GM23338 (cell line): ENCODE measurements around the gene LMO1. TPM values are rescaled to one million over a fixed set of nuclear protein-coding genes. Genes with fewer than 3 reads are reported as not detected.

Experiments used
- ATAC-seq: fragments of 200-7000 bp; cut with Tn5 transposase; 3 replicates; pipeline ENCODE4 v1.9.1; 2020
- DNase-seq: peaks from one replicate; pipeline ENCODE4 v3.0.0-alpha.2; 2015; ENCODE audit warnings: low spot score
- H2AFZ ChIP-seq: fragments of 200-600 bp; sonication (generic); 2 replicates; pipeline ENCODE4 v1.8.0; 2016; ENCODE audit warnings: antibody characterized with exemption, mild to moderate bottlenecking, moderate library complexity
- H3F3A ChIP-seq: fragments of 200-600 bp; sonication (generic); replicated peaks from 2 replicates; pipeline ENCODE4 v1.8.0; 2017; ENCODE audit warnings: antibody characterized with exemption, mixed run types, low read depth
- H3K27ac ChIP-seq: fragments of 200-600 bp; sonication (generic); 2 replicates; pipeline ENCODE4 v1.6.1; 2016; ENCODE audit warnings: low read depth
- H3K27me3 ChIP-seq: fragments of 200-600 bp; sonication (generic); 2 replicates; pipeline ENCODE4 v1.8.0; 2016; ENCODE audit warnings: mild to moderate bottlenecking, mixed run types, moderate library complexity; ENCODE audit not compliant: insufficient read depth
- H3K36me3 ChIP-seq: fragments of 200-600 bp; sonication (generic); 2 replicates; pipeline ENCODE4 v1.8.0; 2016; ENCODE audit warnings: mild to moderate bottlenecking; ENCODE audit not compliant: insufficient read depth
- H3K4me1 ChIP-seq: fragments of 200-600 bp; sonication (generic); 2 replicates; pipeline ENCODE4 v1.8.0; 2016; ENCODE audit warnings: mild to moderate bottlenecking, moderate library complexity; ENCODE audit not compliant: insufficient read depth
- H3K4me2 ChIP-seq: fragments of 200-600 bp; sonication (generic); 2 replicates; pipeline ENCODE4 v1.7.1; 2017; ENCODE audit warnings: mixed run types
- H3K4me3 ChIP-seq: fragments of 200-600 bp; sonication (generic); 2 replicates; pipeline ENCODE4 v1.6.1; 2016; ENCODE audit warnings: mixed run types
- H3K79me2 ChIP-seq: fragments of 200-600 bp; sonication (generic); replicated peaks from 2 replicates; pipeline ENCODE4 v1.8.0; 2017; ENCODE audit warnings: mild to moderate bottlenecking; ENCODE audit not compliant: insufficient read depth
- H3K9me2 ChIP-seq: fragments of 200-600 bp; sonication (generic); 2 replicates; pipeline ENCODE4 v1.8.0; 2017; ENCODE audit not compliant: insufficient read depth
- H4K20me1 ChIP-seq: fragments of 200-600 bp; sonication (generic); replicated peaks from 2 replicates; pipeline ENCODE4 v1.8.0; 2017; ENCODE audit warnings: mild to moderate bottlenecking; ENCODE audit not compliant: insufficient read depth
- H3K27ac Mint-ChIP-seq: 2 replicates; pipeline ENCODE4 v1.8.0; 2020; ENCODE audit warnings: inconsistent platforms, mild to moderate bottlenecking, moderate library complexity, mixed read lengths
- H3K27me3 Mint-ChIP-seq: 3 replicates; pipeline ENCODE4 v1.8.0; 2022; ENCODE audit warnings: low read depth, mild to moderate bottlenecking, moderate library complexity, mixed read lengths, inconsistent platforms; ENCODE audit not compliant: insufficient read depth, poor library complexity
- H3K36me3 Mint-ChIP-seq: 3 replicates; pipeline ENCODE4 v1.8.0; 2021; ENCODE audit warnings: low read depth, mild to moderate bottlenecking, inconsistent platforms, moderate library complexity, mixed read lengths
- H3K4me1 Mint-ChIP-seq: 3 replicates; pipeline ENCODE4 v1.8.0; 2020; ENCODE audit warnings: mild to moderate bottlenecking, inconsistent platforms, mixed read lengths
- H3K4me3 Mint-ChIP-seq: 3 replicates; pipeline ENCODE4 v1.8.0; 2021; ENCODE audit warnings: moderate library complexity, mild to moderate bottlenecking, inconsistent platforms, mixed read lengths
- H3K9me3 Mint-ChIP-seq: 3 replicates; pipeline ENCODE4 v1.8.0; 2020; ENCODE audit warnings: moderate library complexity, mild to moderate bottlenecking, inconsistent platforms, mixed read lengths
- CREB1 ChIP-seq: fragments of 250-450 bp; sonication (Bioruptor Pico); IDR thresholded peaks from 2 replicates; pipeline ENCODE4 v1.5.0; 2020; ENCODE audit warnings: low read depth, mild to moderate bottlenecking, moderate library complexity
- CTCF ChIP-seq, 2 experiments: fragments of 200-600 bp in 1 of 2; sonication (generic) in 1 of 2; conservative IDR thresholded peaks; 2 replicates each; pipeline versions ENCODE4 v1.5.1 to v1.6.1; 2016 to 2017; ENCODE audit warnings: antibody characterized with exemption in 2 of 2, low read depth in 2 of 2, mild to moderate bottlenecking in 2 of 2, moderate library complexity in 1 of 2
- ETS1 ChIP-seq: IDR thresholded peaks from 2 replicates; pipeline ENCODE4 v1.6.1; 2016; ENCODE audit warnings: antibody characterized with exemption
- EZH2 ChIP-seq: fragments of 200-600 bp; sonication (generic); IDR thresholded peaks from one replicate; pipeline ENCODE4 v1.8.0; 2017; ENCODE audit warnings: antibody characterized with exemption, mild to moderate bottlenecking, low read depth; ENCODE audit not compliant: unreplicated experiment
- EZH2phosphoT487 ChIP-seq: fragments of 200-600 bp; sonication (generic); IDR thresholded peaks from one replicate; pipeline ENCODE4 v1.8.1; 2018; ENCODE audit warnings: antibody characterized with exemption; ENCODE audit not compliant: unreplicated experiment
- JUNB ChIP-seq: IDR thresholded peaks from one replicate; pipeline ENCODE4 v1.6.1; 2016; ENCODE audit warnings: antibody characterized with exemption; ENCODE audit not compliant: unreplicated experiment
- NANOG ChIP-seq: IDR thresholded peaks from 2 replicates; pipeline ENCODE4 v1.6.1; 2016; ENCODE audit warnings: antibody characterized with exemption, borderline replicate concordance
- POLR2AphosphoS5 ChIP-seq: IDR thresholded peaks from 2 replicates; pipeline ENCODE4 v1.6.1; 2016; ENCODE audit warnings: antibody characterized with exemption, low read depth
- STAT1 ChIP-seq: IDR thresholded peaks from one replicate; pipeline ENCODE4 v1.6.1; 2016; ENCODE audit warnings: antibody characterized with exemption; ENCODE audit not compliant: unreplicated experiment
- ZNF114 ChIP-seq: fragments of 250-450 bp; sonication (Bioruptor Pico); IDR thresholded peaks from 2 replicates; pipeline ENCODE4 v1.5.0; 2020; ENCODE audit warnings: mild to moderate bottlenecking, moderate library complexity
- ZNF331 ChIP-seq: fragments of 250-450 bp; sonication (Bioruptor Pico); IDR thresholded peaks from 2 replicates; pipeline ENCODE4 v1.5.0; 2020; ENCODE audit warnings: low read depth, mild to moderate bottlenecking, moderate library complexity
- polyA plus RNA-seq: library from polyadenylated mRNA; unstranded; fragments of >200 nt; fragmentation: Nextera tagmentation; extraction: Ambion mirVana; gene quantifications from 2 replicates; pipeline ENCODE4 v1.2.1, GENCODE V29; 2016
- total RNA-seq: library from RNA; depleted of rRNA; stranded (reverse); fragments of >200 nt; shearing (Covaris generic); gene quantifications from 2 replicates; pipeline ENCODE4 v1.2.3, GENCODE V29; 2014
- TF ChIP-seq, protein P1 (sequence below): IDR thresholded peaks from one replicate; pipeline ENCODE4 v1.6.1; 2018; ENCODE audit warnings: antibody characterized with exemption; ENCODE audit not compliant: unreplicated experiment
- TF ChIP-seq, protein P2 (sequence below): fragments of 250-450 bp; sonication (Bioruptor Pico); IDR thresholded peaks from 2 replicates; pipeline ENCODE4 v1.5.0; 2020; ENCODE audit warnings: mild to moderate bottlenecking, moderate library complexity

LMO1 gene
- total and polyA plus RNA-seq, 2 experiments from 2014 or later = 0.40 TPM; not detected in 1

DNA sequence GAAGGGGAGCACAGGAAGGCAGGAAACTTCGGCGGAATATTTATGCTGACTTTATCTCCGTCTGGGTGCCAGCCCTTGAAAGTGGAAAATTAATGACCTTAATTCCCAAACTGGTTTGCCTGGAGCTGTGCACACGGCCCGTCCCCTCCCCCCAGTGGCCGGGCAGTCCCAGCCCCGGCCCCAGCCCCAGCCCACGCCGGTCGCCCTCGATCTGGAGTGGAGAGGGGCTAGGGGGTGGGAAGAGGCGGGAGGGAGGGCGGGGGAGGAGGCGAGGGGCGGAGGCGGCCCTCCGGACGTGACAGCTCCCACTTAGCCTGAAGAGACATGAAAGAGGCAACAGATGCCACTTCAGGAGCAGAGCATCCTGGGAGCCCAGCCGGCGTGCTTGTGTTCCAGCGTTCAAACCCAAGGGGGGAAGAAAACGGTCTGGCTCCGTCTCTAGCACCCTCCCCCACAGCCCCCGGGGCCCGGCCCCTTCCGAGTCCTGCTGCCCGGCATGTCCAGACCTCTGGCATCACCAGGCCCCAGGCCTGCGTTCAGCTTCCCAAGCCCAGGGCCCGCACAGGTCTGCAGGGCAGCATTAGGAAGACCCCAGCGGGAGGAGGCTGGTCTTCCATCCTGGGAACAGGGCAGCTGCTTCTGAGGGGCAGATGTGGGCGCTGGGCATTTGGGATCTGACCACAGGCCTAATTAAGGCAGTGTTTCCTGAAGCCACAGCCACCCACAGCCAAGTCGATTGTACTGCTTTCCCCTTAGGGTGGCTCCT, 20.0 kb upstream of the LMO1 start:
- Histone ChIP-seq H3K36me3 (no peaks in the 10 kb centered on the region), H3F3A (0 out of 2 replicates have a peak, but pooled peaks cover 5% of the 10 kb centered on the region), H3K4me3 (peak overlapping the region; percentile 73), H2AFZ (peak overlapping the region; percentile 90), H4K20me1 (no peaks in the 10 kb centered on the region), H3K27me3 (peaks cover 32% of the 10 kb centered on the region), H3K4me2 (peak overlapping the region; percentile 97), H3K4me1 (peaks cover 15% of the 10 kb centered on the region), H3K27ac (no peak overlapping the region), H3K9me2 (peaks cover 5% of the 10 kb centered on the region), H3K79me2 (no peaks in the 10 kb centered on the region)
- ATAC-seq (peak; percentile 81), DNase-seq (peak; percentile 69)
- TF ChIP-seq ZNF331 (CRISPR knock-in tag) (no peak), EZH2phosphoT487 (no peak), ZNF114 (CRISPR knock-in tag) (no peak), ETS1 (no peak), CREB1 (no peak), CTCF (conservative IDR thresholded peaks at IDR 0.05; ENCODE audit: low read depth in 2 of 2) (no peak), EZH2 (no peak), NANOG (no peak), JUNB (no peak), STAT1 (no peak), POLR2AphosphoS5 (no peak)
- TF ChIP-seq, protein P1, sequence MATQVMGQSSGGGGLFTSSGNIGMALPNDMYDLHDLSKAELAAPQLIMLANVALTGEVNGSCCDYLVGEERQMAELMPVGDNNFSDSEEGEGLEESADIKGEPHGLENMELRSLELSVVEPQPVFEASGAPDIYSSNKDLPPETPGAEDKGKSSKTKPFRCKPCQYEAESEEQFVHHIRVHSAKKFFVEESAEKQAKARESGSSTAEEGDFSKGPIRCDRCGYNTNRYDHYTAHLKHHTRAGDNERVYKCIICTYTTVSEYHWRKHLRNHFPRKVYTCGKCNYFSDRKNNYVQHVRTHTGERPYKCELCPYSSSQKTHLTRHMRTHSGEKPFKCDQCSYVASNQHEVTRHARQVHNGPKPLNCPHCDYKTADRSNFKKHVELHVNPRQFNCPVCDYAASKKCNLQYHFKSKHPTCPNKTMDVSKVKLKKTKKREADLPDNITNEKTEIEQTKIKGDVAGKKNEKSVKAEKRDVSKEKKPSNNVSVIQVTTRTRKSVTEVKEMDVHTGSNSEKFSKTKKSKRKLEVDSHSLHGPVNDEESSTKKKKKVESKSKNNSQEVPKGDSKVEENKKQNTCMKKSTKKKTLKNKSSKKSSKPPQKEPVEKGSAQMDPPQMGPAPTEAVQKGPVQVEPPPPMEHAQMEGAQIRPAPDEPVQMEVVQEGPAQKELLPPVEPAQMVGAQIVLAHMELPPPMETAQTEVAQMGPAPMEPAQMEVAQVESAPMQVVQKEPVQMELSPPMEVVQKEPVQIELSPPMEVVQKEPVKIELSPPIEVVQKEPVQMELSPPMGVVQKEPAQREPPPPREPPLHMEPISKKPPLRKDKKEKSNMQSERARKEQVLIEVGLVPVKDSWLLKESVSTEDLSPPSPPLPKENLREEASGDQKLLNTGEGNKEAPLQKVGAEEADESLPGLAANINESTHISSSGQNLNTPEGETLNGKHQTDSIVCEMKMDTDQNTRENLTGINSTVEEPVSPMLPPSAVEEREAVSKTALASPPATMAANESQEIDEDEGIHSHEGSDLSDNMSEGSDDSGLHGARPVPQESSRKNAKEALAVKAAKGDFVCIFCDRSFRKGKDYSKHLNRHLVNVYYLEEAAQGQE = no peak
- TF ChIP-seq, protein P2, sequence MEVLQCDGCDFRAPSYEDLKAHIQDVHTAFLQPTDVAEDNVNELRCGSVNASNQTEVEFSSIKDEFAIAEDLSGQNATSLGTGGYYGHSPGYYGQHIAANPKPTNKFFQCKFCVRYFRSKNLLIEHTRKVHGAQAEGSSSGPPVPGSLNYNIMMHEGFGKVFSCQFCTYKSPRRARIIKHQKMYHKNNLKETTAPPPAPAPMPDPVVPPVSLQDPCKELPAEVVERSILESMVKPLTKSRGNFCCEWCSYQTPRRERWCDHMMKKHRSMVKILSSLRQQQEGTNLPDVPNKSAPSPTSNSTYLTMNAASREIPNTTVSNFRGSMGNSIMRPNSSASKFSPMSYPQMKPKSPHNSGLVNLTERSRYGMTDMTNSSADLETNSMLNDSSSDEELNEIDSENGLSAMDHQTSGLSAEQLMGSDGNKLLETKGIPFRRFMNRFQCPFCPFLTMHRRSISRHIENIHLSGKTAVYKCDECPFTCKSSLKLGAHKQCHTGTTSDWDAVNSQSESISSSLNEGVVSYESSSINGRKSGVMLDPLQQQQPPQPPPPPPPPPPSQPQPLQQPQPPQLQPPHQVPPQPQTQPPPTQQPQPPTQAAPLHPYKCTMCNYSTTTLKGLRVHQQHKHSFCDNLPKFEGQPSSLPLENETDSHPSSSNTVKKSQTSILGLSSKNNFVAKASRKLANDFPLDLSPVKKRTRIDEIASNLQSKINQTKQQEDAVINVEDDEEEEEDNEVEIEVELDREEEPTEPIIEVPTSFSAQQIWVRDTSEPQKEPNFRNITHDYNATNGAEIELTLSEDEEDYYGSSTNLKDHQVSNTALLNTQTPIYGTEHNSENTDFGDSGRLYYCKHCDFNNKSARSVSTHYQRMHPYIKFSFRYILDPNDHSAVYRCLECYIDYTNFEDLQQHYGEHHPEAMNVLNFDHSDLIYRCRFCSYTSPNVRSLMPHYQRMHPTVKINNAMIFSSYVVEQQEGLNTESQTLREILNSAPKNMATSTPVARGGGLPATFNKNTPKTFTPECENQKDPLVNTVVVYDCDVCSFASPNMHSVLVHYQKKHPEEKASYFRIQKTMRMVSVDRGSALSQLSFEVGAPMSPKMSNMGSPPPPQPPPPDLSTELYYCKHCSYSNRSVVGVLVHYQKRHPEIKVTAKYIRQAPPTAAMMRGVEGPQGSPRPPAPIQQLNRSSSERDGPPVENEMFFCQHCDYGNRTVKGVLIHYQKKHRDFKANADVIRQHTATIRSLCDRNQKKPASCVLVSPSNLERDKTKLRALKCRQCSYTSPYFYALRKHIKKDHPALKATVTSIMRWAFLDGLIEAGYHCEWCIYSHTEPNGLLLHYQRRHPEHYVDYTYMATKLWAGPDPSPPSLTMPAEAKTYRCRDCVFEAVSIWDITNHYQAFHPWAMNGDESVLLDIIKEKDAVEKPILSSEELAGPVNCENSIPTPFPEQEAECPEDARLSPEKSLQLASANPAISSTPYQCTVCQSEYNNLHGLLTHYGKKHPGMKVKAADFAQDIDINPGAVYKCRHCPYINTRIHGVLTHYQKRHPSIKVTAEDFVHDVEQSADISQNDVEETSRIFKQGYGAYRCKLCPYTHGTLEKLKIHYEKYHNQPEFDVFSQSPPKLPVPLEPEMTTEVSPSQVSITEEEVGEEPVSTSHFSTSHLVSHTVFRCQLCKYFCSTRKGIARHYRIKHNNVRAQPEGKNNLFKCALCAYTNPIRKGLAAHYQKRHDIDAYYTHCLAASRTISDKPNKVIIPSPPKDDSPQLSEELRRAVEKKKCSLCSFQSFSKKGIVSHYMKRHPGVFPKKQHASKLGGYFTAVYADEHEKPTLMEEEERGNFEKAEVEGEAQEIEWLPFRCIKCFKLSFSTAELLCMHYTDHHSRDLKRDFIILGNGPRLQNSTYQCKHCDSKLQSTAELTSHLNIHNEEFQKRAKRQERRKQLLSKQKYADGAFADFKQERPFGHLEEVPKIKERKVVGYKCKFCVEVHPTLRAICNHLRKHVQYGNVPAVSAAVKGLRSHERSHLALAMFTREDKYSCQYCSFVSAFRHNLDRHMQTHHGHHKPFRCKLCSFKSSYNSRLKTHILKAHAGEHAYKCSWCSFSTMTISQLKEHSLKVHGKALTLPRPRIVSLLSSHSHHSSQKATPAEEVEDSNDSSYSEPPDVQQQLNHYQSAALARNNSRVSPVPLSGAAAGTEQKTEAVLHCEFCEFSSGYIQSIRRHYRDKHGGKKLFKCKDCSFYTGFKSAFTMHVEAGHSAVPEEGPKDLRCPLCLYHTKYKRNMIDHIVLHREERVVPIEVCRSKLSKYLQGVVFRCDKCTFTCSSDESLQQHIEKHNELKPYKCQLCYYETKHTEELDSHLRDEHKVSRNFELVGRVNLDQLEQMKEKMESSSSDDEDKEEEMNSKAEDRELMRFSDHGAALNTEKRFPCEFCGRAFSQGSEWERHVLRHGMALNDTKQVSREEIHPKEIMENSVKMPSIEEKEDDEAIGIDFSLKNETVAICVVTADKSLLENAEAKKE (CRISPR knock-in tag) = no peak
- Mint-ChIP-seq H3K4me1 (peaks cover 5% of the 10 kb centered on the region; the same call in 2 of the 3 replicates), H3K9me3 (no peaks in the 10 kb centered on the region; the same call in 2 of the 3 replicates), H3K27ac (no peak overlapping the region), H3K4me3 (no peak overlapping the region; the same call in 2 of the 3 replicates), H3K36me3 (no peaks in the 10 kb centered on the region), H3K27me3 (peaks cover 9% of the 10 kb centered on the region)
